Stimulated activated naive CD8-positive, alpha-beta T cell treated with anti-CD3 and anti-CD28 coated beads, Interleukin-15, amount 100 ng/mL, for 72 hours (primary cell): ENCODE data around the gene AAR2.

ENCODE experiments used
- ATAC-seq: fragments of 150-1000 bp; cut with Tn5 transposase; 2 replicates; pipeline ENCODE4 v1.10.0; 2021; ENCODE audit warnings: mild to moderate bottlenecking, moderate library complexity
- DNase-seq, 2 donors: peaks; one replicate each; pipeline ENCODE4 v3.0.0; 2021 to 2022
- H3K27ac Mint-ChIP-seq, 2 donors: one replicate each; pipeline ENCODE4 v1.8.0; 2022; ENCODE audit warnings: mild to moderate bottlenecking in 2 of 2, mixed read lengths in 2 of 2, moderate library complexity in 2 of 2
- H3K27me3 Mint-ChIP-seq: one replicate; pipeline ENCODE4 v1.8.0; 2022; ENCODE audit warnings: mixed read lengths
- H3K4me1 Mint-ChIP-seq: one replicate; pipeline ENCODE4 v1.8.0; 2022; ENCODE audit warnings: mild to moderate bottlenecking, mixed read lengths
- H3K4me3 Mint-ChIP-seq, 2 donors: one replicate each; pipeline ENCODE4 v1.8.0; 2022; ENCODE audit warnings: mild to moderate bottlenecking in 2 of 2, mixed read lengths in 2 of 2, moderate library complexity in 1 of 2
- H3K9me3 Mint-ChIP-seq, 2 donors: one replicate each; pipeline ENCODE4 v1.8.0; 2022; ENCODE audit warnings: mixed read lengths in 2 of 2

Gene AAR2

DNA sequence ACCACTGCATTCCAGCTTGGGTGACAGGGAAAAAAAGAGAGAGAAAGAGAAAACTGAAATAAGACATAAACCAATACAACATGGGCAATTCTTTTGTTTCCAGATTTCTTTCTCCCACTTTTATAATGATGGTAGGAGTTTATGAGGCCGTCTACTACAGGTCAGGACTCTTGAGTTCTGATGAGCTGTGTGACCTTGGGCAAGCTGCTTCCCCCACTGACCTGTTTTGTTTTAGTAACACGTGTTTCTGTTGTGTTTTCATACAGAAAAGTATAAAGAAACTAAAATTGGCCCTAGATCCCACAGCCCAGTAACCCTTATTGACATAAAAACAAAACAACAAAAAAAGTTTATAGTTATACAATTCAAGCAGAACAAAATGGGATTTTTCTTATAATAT, 22.9 kb upstream of the AAR2 start:
- Mint-ChIP-seq H3K9me3 (no peaks in the 10 kb centered on the region), H3K4me1 (no peaks in the 10 kb centered on the region), H3K27me3 (no peaks in the 10 kb centered on the region), H3K4me3 (no peak overlapping the region), H3K27ac (no peak overlapping the region)
- DNase-seq (no peak), ATAC-seq (no peak)

DNA sequence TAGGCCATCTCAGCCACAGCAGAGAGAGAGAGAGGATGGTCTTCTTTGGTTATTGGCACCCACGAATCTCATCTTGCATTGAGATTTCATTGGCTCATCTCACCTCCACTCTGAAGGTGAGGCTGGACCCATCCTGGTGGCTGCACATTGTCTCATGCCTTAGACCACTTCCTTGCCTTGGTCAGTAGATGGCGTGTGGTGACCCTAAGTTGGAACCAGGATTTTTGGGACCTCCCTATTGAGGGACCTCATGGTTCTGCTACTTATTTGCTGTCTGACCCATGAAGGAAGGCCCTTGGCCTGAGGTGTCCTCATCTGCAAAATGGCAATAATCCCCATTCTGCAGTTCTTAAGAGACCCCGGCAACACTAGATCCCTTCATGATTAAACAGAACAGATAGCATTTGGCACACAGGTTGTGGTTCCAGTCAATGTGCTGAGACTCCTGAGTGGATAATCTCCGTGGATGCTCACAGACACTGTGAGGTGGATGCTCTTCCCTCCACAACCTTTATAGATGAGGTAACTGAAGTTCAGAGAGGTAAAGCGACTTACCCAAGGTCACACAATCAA, 21.5 kb upstream of the AAR2 start:
- ATAC-seq, result peak; percentile 69
- no peak overlapping the region for H3K27ac Mint-ChIP-seq
- H3K4me3 Mint-ChIP-seq, result no peak overlapping the region
- H3K27me3 Mint-ChIP-seq, result no peaks in the 10 kb centered on the region
- H3K9me3 Mint-ChIP-seq, result no peaks in the 10 kb centered on the region
- DNase-seq, result peak in 1 of 2 donors; percentile 22
- H3K4me1 Mint-ChIP-seq, result no peaks in the 10 kb centered on the region

DNA sequence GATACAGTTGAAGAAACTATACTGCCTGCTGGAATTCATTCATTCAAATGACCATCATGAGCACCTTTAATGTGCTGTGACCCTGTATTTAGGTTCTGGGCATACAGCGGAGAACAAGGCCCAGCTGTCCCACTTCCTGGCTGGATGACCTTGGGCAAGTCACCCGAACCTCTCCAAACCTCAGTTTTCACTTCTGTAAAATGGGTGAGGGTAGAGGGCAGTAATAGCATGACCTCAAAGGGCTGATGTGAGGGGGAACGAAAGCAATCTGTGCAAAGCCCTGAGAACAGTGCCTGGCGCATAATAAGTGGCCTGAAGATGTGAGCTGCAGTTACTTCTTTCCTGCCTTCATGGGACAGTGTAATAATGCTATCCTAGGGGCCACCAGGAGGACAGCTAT, 20.5 kb upstream of the AAR2 start:
- Mint-ChIP-seq H3K4me1 (no peaks in the 10 kb centered on the region), H3K27ac (no peak overlapping the region), H3K4me3 (no peak overlapping the region), H3K9me3 (no peaks in the 10 kb centered on the region), H3K27me3 (no peaks in the 10 kb centered on the region)
- ATAC-seq, result no peak
- no peak for DNase-seq

DNA sequence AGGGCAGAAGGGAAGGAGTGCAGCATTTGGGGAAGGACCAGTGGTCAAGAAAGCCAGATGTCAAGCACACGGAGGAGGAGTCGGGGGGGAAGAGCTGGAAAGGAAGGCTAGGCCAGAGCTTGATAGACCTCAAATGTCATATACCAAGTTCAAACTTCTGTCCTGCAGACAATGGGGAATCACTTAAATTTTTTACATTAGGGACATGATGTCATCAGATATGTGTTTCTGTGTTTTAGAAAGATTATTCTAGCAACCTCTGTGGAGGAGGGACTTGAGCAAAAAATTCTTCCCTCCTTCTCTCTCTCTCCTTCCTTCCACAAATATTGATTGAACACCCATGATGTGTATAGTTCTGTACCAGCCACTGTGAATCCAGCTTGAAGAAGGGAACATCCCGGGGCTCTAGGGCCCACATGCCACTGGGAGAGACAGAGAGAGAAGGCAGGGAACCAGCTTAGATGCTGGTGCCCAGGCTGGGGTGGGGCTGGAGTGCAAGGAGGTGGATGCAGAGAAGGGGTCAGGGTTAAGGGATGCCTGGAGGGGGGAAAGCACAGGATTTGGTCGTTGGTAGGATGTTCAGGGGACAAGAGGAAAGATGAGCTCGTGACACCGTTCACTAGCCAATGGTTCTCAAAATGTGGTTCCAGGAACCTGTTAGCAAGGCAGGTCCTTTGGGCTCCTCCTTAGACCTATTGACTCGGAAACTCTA, 19.8 kb upstream of the AAR2 start:
- H3K27ac Mint-ChIP-seq, result peak overlapping the region in 1 of 2 donors; percentile 2
- DNase-seq (no peak), ATAC-seq (no peak)
- no peaks in the 10 kb centered on the region for H3K9me3 Mint-ChIP-seq
- H3K4me3 Mint-ChIP-seq, result no peak overlapping the region
- H3K4me1 Mint-ChIP-seq, result no peaks in the 10 kb centered on the region
- H3K27me3 Mint-ChIP-seq, result no peaks in the 10 kb centered on the region

DNA sequence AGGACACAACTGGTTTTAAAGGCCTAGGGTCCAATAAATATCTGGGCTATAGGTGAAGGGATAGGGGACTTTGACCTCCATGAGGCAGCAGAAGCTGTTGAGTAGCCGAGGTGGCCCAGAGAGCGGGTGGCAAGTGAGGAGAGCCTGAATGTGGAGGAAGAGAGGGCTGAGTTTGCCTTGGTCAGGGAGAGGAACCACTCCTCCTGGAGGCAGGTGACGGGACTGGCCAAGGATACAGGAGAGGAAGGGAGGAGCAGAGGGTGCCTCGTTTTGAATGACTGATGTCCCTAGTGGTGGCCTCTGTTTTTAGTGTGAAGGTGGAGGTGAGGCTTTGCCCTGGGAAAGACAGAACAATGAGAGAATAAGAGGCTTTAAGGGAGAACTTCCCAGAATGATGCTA, 19.1 kb upstream of the AAR2 start:
- H3K4me1 Mint-ChIP-seq, result no peaks in the 10 kb centered on the region
- no peaks in the 10 kb centered on the region for H3K27me3 Mint-ChIP-seq
- DNase-seq, result no peak
- no peak overlapping the region for H3K27ac Mint-ChIP-seq
- no peak overlapping the region for H3K4me3 Mint-ChIP-seq
- no peak for ATAC-seq
- H3K9me3 Mint-ChIP-seq, result no peaks in the 10 kb centered on the region

DNA sequence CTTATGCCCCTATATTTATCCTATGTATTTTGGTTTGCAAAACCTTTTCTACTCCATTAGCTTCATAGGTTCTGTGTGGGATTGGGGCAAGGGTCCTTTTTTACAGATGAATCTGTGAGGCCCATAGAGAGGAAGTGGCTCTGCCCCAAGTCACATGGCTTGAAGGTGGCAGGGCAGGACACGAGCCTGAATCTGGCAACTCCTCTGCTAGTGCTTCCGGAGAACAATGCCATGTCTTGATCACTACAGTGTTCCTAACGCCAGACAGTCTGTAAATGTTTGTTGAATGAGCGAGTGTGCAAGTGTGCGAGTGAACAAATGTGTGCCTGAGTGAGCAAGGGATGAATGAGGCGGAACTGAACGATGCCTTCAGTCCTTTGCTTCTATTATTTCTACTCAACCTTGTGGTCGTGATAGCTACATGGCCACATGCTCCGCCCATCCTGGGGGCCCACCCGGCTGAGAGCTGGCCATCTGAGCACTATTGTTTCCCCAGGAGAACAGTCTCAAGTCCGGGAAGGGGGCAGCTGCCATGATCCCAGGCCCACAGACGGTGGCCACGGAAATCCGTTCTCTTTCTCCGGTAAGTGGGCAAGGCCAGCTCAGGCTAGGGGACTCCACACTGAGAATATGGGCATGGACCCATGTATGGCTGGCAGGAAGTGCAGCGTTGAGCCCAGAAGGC, 17.8 kb upstream of the AAR2 start:
- no peak overlapping the region for H3K4me3 Mint-ChIP-seq
- no peak for DNase-seq
- H3K4me1 Mint-ChIP-seq, result no peaks in the 10 kb centered on the region
- no peaks in the 10 kb centered on the region for H3K9me3 Mint-ChIP-seq
- H3K27me3 Mint-ChIP-seq, result no peaks in the 10 kb centered on the region
- ATAC-seq, result no peak
- H3K27ac Mint-ChIP-seq, result no peak overlapping the region

DNA sequence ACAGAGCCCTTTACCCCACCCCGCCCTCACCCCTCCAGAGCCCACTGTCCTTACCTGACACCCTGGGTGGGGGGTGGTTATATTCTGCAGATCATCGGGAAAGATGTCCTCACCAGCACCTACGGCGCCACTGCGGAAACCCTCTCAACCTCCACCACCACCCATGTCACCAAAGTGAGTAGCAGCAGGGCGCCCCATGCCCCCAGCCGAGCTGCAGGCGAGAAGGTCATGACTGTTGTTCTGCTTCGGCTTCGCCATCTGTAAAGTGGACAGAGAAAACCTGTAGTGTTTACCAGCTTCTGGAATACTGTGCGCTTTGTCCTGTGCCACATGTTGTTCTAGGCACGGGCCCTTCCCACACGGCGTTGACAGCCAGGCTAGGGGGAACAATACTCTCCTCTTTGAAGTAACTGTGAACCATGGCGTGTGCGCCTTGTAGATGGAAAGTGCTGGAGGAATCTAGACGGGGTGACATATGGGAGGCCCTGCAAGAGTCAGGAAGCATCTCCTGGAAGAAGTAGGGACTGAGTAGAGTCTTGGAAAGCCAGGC, 16.5 kb upstream of the AAR2 start:
- H3K9me3 Mint-ChIP-seq, result no peaks in the 10 kb centered on the region
- H3K27me3 Mint-ChIP-seq, result no peaks in the 10 kb centered on the region
- DNase-seq, result no peak
- H3K4me3 Mint-ChIP-seq, result no peak overlapping the region
- ATAC-seq, result no peak
- no peak overlapping the region for H3K27ac Mint-ChIP-seq
- H3K4me1 Mint-ChIP-seq, result no peaks in the 10 kb centered on the region

DNA sequence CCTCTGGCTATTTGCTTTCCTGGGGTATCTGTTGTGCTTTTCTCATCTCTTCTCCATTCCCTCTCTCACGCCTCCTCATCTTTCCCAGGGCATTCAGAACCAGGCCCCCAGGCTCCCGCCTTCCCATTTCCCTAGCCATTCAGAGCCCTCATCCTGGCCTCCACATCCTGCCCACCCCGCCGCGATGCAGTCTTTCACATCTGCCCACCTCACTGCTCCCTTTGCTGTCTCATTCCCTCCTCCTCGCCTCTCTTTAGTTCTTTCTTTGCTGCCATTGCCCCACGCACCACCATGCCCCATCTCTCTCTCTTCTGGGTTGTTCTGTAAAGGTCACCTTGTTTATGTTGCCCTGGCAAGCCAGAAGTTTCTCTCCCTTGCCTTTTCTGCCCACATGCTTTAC, 10.6 kb upstream of the AAR2 start:
- Mint-ChIP-seq H3K4me3 (no peak overlapping the region), H3K9me3 (no peaks in the 10 kb centered on the region), H3K27ac (peak overlapping the region in 1 of 2 donors; percentile 2), H3K27me3 (no peaks in the 10 kb centered on the region), H3K4me1 (no peaks in the 10 kb centered on the region)
- ATAC-seq (no peak), DNase-seq (no peak)

DNA sequence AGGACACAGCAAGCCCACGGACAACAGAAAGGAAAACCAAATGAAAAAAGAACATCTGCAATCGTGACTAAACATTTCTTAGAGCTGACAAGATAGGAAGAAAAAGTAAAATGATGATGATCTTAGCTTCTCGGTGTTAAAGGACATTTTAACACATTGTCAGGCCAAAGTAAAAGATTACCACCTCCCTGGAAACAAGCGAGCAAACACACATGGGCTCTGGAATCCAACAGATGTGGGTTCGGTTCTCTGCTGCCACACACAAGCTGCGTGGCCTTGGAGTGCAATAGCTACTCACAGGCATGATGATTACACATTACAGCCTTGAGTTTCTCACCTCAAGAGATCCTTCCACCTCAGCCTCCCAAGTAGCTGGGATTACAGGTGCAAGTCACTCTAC, 7.5 kb upstream of the AAR2 start:
- H3K4me3 Mint-ChIP-seq, result no peak overlapping the region

DNA sequence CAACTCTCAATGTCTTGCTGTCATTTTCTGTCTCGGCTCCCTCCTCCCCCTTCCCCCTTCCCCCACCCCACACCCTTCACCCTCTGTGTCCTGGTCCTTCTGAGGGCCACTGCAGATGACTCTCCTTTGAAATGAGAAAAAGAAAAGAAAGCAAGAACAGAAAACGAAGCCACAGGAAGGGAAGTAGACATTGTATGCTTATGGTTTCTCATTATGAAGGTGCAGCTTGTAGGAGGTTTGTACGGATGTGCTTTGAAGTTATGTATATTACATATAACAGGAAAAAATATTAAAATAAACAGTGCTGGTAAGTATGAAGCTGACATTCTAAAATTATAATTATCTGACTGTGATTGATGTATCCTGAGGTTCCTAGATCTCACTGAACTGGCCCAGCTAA, 6.3 kb upstream of the AAR2 start:
- H3K27ac Mint-ChIP-seq, result no peak overlapping the region
- no peak for DNase-seq

More for the DNA sequence above, 7.5 kb upstream of the AAR2 start:
- H3K9me3 Mint-ChIP-seq, result no peaks in the 10 kb centered on the region
- DNase-seq (no peak), ATAC-seq (no peak)
- H3K4me1 Mint-ChIP-seq, result no peaks in the 10 kb centered on the region
- no peaks in the 10 kb centered on the region for H3K27me3 Mint-ChIP-seq
- H3K27ac Mint-ChIP-seq, result no peak overlapping the region

DNA sequence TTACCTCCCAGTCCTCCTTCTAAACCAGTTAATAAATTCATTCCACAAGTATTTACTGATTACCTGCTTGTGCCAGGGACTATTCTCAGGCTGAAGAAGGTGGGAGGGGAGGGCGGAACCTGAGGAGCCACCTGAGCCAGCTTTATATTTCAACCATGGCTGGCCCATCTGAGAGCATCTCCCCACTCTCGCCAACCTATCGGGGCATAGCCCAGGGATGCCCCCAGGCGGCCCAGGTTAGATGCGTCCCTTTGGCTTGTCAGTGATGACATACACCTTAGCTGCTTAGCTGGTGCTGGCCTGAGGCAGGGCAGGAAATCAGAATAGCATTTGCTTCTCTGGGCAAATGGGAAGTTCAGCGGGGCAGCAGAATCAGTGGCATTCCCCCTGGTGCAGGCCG, 4.9 kb upstream of the AAR2 start:
- H3K4me1 Mint-ChIP-seq, result peaks cover 6% of the 10 kb centered on the region
- ATAC-seq (no peak), DNase-seq (no peak)
- no peaks in the 10 kb centered on the region for H3K27me3 Mint-ChIP-seq
- H3K4me3 Mint-ChIP-seq, result no peak overlapping the region
- no peak overlapping the region for H3K27ac Mint-ChIP-seq
- H3K9me3 Mint-ChIP-seq, result no peaks in the 10 kb centered on the region

More for the DNA sequence above, 6.3 kb upstream of the AAR2 start:
- ATAC-seq, result peak; percentile 35
- Mint-ChIP-seq H3K9me3 (no peaks in the 10 kb centered on the region), H3K4me3 (no peak overlapping the region), H3K27me3 (no peaks in the 10 kb centered on the region), H3K4me1 (no peaks in the 10 kb centered on the region)

DNA sequence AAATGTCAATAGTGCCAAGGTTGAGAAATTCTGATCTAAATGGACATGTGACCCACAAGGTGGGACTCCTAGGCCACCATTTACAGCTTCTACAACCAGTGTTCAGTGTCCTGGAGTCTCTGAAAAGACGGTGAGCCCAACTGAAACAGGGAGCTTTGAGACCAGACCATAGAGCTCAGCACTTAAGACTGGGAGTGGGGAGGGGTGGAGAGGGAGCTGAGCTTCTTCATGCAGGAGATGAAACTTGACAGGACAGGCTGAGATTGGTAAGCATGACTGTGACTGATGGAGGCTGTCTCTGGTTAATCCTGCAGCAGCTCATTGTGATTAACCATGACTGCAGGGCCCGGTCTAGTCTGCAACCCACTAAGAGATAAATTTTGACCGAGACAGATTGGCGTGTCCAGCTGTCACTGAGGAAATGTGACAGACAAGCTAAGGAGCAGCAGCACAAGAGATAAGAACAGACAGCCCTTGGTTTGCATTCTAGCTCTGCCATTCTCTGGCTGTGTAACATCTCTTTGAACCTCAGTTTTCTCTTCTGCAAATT, 1.4 kb upstream of the AAR2 start:
- Mint-ChIP-seq H3K9me3 (no peaks in the 10 kb centered on the region), H3K4me3 (no peak overlapping the region), H3K4me1 (peaks cover 34% of the 10 kb centered on the region), H3K27me3 (no peaks in the 10 kb centered on the region), H3K27ac (no peak overlapping the region)
- DNase-seq, result no peak
- ATAC-seq, result no peak

DNA sequence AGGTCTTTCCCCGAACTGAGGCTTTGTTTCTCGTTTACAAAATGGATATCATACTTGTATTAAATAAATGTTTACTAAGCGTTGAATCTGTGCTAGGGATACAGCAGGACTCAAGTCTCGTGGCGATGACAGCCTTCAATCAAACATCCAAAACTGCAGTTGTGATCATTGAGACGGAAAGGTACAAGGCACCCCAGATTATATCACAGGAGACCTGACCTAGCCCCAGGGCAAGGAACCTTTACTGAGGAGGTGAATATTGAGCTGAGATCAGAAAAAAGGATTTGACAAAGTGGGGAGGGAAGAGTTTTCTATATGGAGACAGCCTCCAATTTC, 476 bp downstream of the AAR2 start:
- Mint-ChIP-seq H3K9me3 (no peaks in the 10 kb centered on the region), H3K4me3 (peak overlapping the region; percentile 84), H3K27me3 (no peaks in the 10 kb centered on the region), H3K4me1 (peaks cover 42% of the 10 kb centered on the region), H3K27ac (peak overlapping the region; percentile 86 to 93)
- no peak for ATAC-seq
- DNase-seq, result no peak

DNA sequence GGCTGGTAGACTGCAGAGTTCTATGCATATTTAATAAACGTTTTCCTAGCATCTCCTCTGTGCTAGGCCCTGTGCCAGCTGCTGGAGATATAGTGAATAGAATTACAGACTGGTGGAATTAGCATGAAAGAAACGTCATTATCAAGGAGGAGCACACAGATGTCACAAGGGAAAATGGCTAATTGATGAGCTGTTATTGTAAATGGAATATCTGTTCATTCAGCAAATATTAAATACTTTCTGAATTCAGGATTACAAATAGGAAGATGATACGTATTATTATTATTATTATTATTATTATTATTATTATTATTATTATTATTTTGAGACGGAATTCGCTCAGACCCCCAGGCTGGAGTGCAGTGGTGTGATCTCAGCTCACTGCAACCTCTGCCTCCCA, 1.2 kb downstream of the AAR2 start:
- Mint-ChIP-seq H3K4me1 (peaks cover 42% of the 10 kb centered on the region), H3K27ac (peak overlapping the region; percentile 86 to 93), H3K27me3 (no peaks in the 10 kb centered on the region), H3K4me3 (peak overlapping the region; percentile 84), H3K9me3 (no peaks in the 10 kb centered on the region)
- no peak for ATAC-seq
- no peak for DNase-seq

DNA sequence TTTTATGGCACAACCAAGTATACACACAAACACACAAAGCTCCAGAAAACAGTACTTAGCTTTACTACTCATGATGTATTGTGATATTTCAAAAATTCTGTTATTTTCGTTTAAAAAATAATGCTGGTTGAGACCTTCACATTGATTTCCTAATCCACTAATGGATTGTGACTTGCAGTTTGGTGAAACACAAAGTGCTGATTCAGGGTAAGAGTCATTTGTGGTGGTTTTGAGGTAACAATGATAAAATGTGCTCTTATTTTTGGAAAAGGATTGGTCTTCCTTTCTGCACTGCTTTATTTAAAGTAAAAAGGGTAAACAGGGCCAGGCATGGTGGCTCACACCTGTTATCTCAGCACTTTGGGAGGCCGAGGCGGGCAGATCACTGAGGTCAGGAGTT, 1.9 kb downstream of the AAR2 start:
- Mint-ChIP-seq H3K27ac (no peak overlapping the region), H3K4me3 (peak overlapping the region; percentile 21 to 48)

DNA sequence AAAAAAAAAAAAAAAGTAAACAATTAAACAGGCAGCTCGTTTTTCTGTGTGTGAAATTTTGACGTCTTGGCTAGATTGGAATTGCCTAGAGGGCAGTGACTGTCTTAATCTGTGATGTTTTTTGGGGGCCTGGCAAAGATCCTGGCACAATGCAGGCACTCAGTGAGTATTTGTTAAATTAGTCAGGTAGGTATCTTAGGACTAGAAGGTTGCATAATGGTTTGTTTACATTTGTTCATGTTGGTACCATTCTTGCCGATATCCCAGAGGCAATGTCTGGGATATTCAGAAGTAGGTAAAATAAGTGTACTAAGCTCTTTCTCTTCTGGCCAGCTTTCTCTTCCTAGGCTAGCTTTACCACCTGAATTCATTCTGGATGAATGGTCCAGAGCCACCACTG, 2.5 kb downstream of the AAR2 start:
- no peaks in the 10 kb centered on the region for H3K9me3 Mint-ChIP-seq
- no peak overlapping the region for H3K27ac Mint-ChIP-seq
- DNase-seq, result no peak
- peak overlapping the region in 1 of 2 donors; percentile 33 for H3K4me3 Mint-ChIP-seq
- no peaks in the 10 kb centered on the region for H3K27me3 Mint-ChIP-seq
- ATAC-seq, result no peak
- H3K4me1 Mint-ChIP-seq, result peaks cover 42% of the 10 kb centered on the region

More for the DNA sequence above, 1.9 kb downstream of the AAR2 start:
- Mint-ChIP-seq H3K4me1 (peaks cover 42% of the 10 kb centered on the region), H3K27me3 (no peaks in the 10 kb centered on the region), H3K9me3 (no peaks in the 10 kb centered on the region)
- DNase-seq (no peak), ATAC-seq (no peak)
